Stimulated activated naive CD8-positive, alpha-beta T cell treated with anti-CD3 and anti-CD28 coated beads, Interleukin-15, Interleukin-2, amounts not matched to agents 100 ng/mL and 50 ng/mL, for 24 hours (primary cell): ENCODE results near the gene ADGRF3.
"Not testable (repeated sequence)": the region's sequence is repeated elsewhere in the genome, so short reads cannot be mapped to it uniquely, and the experiment has no call there.

ENCODE experiments used
- H3K27ac Mint-ChIP-seq: one replicate; pipeline ENCODE4 v1.8.0; 2021; ENCODE audit warnings: mild to moderate bottlenecking, mixed read lengths
- H3K27me3 Mint-ChIP-seq: one replicate; pipeline ENCODE4 v1.8.0; 2021; ENCODE audit warnings: mixed read lengths
- H3K36me3 Mint-ChIP-seq: one replicate; pipeline ENCODE4 v1.8.0; 2021; ENCODE audit warnings: low read depth, mixed read lengths
- H3K4me1 Mint-ChIP-seq: one replicate; pipeline ENCODE4 v1.8.0; 2021; ENCODE audit warnings: low read depth, mixed read lengths
- H3K4me3 Mint-ChIP-seq: one replicate; pipeline ENCODE4 v1.8.0; 2021; ENCODE audit warnings: mild to moderate bottlenecking, mixed read lengths
- H3K9me3 Mint-ChIP-seq: one replicate; pipeline ENCODE4 v1.8.0; 2021; ENCODE audit warnings: mixed read lengths

Gene ADGRF3

GRCh38 chr2:26316845-26317244 is 29.7 kb downstream of the ADGRF3 start:
- H3K36me3 Mint-ChIP-seq, result no peaks in the 10 kb centered on the region
- no peak overlapping the region for H3K4me3 Mint-ChIP-seq
- no peaks in the 10 kb centered on the region for H3K9me3 Mint-ChIP-seq
- H3K4me1 Mint-ChIP-seq, result no peaks in the 10 kb centered on the region
- no peaks in the 10 kb centered on the region for H3K27me3 Mint-ChIP-seq
- H3K27ac Mint-ChIP-seq, result no peak overlapping the region

- no peaks in the 10 kb centered on the region for H3K36me3 Mint-ChIP-seq
- no peak overlapping the region for H3K4me3 Mint-ChIP-seq
- no peak overlapping the region for H3K27ac Mint-ChIP-seq
- no peaks in the 10 kb centered on the region for H3K4me1 Mint-ChIP-seq
- H3K9me3 Mint-ChIP-seq, result no peaks in the 10 kb centered on the region
- H3K27me3 Mint-ChIP-seq, result no peaks in the 10 kb centered on the region
Observed at GRCh38 chr2:26316041-26316440, 30.5 kb downstream of the ADGRF3 start.

GRCh38 chr2:26314243-26314642 is 32.3 kb downstream of the ADGRF3 start:
- H3K4me3 Mint-ChIP-seq, result no peak overlapping the region
- H3K27me3 Mint-ChIP-seq, result no peaks in the 10 kb centered on the region
- no peaks in the 10 kb centered on the region for H3K9me3 Mint-ChIP-seq
- H3K36me3 Mint-ChIP-seq, result no peaks in the 10 kb centered on the region
- H3K4me1 Mint-ChIP-seq, result no peaks in the 10 kb centered on the region
- no peak overlapping the region for H3K27ac Mint-ChIP-seq

DNA sequence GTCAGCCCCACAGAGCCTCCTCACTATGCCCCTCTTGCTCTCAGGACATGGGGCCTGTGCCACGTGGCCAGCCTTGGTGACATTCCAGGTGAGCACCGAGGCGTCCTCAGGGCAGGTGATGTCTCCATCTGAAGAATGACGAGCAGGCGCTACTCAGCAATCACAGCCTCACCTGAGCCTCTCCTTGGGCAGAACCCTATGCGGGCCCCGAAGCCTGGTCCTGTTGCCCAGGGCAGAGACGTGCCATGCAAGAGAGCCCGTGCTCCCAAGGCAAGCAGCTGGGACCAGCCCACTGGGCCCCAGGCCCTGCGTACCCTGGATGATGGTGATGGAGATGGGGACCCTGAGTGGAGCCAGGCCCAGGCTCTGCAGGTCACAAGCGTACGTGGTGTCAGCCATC is 33.1 kb downstream of the ADGRF3 start:
- H3K27me3 Mint-ChIP-seq, result no peaks in the 10 kb centered on the region
- no peaks in the 10 kb centered on the region for H3K9me3 Mint-ChIP-seq
- H3K4me1 Mint-ChIP-seq, result no peaks in the 10 kb centered on the region
- no peak overlapping the region for H3K4me3 Mint-ChIP-seq
- no peaks in the 10 kb centered on the region for H3K36me3 Mint-ChIP-seq
- no peak overlapping the region for H3K27ac Mint-ChIP-seq

- Mint-ChIP-seq H3K27me3 (no peaks in the 10 kb centered on the region), H3K36me3 (no peaks in the 10 kb centered on the region), H3K4me3 (no peak overlapping the region), H3K9me3 (no peaks in the 10 kb centered on the region), H3K27ac (no peak overlapping the region), H3K4me1 (no peaks in the 10 kb centered on the region)
Observed at GRCh38 chr2:26312471-26312870, 34.1 kb downstream of the ADGRF3 start.

GRCh38 chr2:26309921-26310320 is 36.7 kb downstream of the ADGRF3 start:
- no peak overlapping the region for H3K4me3 Mint-ChIP-seq
- H3K9me3 Mint-ChIP-seq, result no peaks in the 10 kb centered on the region
- no peaks in the 10 kb centered on the region for H3K4me1 Mint-ChIP-seq
- H3K36me3 Mint-ChIP-seq, result no peaks in the 10 kb centered on the region
- H3K27me3 Mint-ChIP-seq, result no peaks in the 10 kb centered on the region
- H3K27ac Mint-ChIP-seq, result no peak overlapping the region

- H3K27me3 Mint-ChIP-seq, result no peaks in the 10 kb centered on the region
- H3K27ac Mint-ChIP-seq, result no peak overlapping the region
- no peak overlapping the region for H3K4me3 Mint-ChIP-seq
- peaks cover 5% of the 10 kb centered on the region for H3K36me3 Mint-ChIP-seq
- H3K9me3 Mint-ChIP-seq, result no peaks in the 10 kb centered on the region
- no peaks in the 10 kb centered on the region for H3K4me1 Mint-ChIP-seq
Observed at GRCh38 chr2:26305540-26305939, 41.0 kb downstream of the ADGRF3 start.

DNA sequence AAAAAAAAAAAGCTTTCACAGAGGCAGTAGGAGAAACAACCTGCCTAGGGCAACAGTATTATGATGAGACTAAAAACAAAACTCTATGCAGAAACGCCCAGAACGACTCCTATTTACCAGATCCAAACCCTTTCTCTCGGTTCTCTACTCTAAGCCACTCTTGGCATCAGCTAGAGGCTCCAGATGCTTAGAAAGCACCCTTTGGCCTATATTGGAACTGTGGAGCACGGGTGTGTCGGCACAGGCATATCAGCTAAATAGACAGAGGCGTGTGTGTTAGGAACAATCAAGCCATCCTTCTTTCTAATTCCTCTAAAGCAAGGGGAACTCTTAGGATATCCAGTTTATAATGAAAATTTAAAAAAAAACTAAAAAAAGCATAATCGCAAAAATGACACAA is 41.5 kb downstream of the ADGRF3 start:
- not testable (repeated sequence) for H3K4me1 Mint-ChIP-seq, H3K27ac Mint-ChIP-seq, H3K27me3 Mint-ChIP-seq, H3K36me3 Mint-ChIP-seq, H3K4me3 Mint-ChIP-seq, H3K9me3 Mint-ChIP-seq

DNA sequence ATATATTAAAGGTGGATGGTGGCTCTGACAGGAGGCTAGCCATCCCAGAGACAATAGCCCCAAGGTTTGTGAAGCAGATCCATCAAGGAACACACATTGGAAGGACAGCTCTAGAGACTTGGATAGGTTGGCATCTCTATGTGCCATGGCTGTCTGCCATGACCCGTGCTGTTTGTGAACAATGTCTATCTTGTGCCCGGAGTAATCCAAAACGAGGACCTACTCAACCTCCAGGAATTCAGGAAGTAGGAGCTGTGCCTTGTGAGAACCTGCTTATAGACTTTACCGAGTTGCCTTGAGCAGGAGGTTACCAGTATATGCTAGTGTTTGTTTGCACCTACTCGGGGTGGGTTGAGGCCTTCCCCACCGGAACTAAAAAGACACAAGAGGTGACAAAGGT is 43.7 kb downstream of the ADGRF3 start:
- Mint-ChIP-seq H3K4me1 (no peaks in the 10 kb centered on the region), H3K27ac (no peak overlapping the region), H3K9me3 (no peaks in the 10 kb centered on the region), H3K36me3 (peaks cover 5% of the 10 kb centered on the region), H3K4me3 (no peak overlapping the region), H3K27me3 (no peaks in the 10 kb centered on the region)

DNA sequence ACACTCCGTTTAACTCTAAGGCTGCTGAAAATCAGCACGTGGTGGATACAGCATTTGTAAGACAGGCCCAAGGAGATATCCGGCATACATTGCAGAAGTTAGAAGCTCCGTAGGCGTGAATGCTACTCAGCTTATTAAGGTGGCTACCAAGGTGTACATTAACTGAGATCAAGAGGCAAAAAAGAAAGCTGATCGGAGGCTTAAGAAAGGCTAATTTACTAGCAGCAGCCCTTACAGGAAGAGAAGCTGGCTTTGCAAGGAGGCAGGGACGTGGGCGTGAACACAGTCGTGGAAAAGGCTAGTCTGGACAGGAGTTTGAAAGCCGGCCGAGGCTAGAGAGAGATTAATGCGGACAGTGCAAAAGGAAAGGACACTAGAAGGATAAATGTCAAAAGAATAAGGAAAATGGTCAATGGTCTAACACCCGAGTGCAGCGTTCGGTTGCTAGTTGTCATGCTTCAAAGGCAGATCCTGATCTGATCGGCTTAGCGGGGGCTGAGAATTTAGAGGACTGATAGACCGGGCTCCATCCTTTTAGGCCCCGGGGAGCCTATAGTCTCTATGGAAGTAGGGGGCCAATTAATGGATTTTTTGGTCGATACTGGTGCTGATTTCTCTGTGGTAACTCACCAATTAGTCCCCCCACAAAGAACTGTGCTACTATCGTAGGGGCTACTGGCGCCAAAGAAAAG is 46.2 kb downstream of the ADGRF3 start:
- no peaks in the 10 kb centered on the region for H3K27me3 Mint-ChIP-seq
- no peak overlapping the region for H3K4me3 Mint-ChIP-seq
- H3K27ac Mint-ChIP-seq, result no peak overlapping the region
- peaks cover 5% of the 10 kb centered on the region for H3K36me3 Mint-ChIP-seq
- H3K4me1 Mint-ChIP-seq, result no peaks in the 10 kb centered on the region
- H3K9me3 Mint-ChIP-seq, result no peaks in the 10 kb centered on the region

DNA sequence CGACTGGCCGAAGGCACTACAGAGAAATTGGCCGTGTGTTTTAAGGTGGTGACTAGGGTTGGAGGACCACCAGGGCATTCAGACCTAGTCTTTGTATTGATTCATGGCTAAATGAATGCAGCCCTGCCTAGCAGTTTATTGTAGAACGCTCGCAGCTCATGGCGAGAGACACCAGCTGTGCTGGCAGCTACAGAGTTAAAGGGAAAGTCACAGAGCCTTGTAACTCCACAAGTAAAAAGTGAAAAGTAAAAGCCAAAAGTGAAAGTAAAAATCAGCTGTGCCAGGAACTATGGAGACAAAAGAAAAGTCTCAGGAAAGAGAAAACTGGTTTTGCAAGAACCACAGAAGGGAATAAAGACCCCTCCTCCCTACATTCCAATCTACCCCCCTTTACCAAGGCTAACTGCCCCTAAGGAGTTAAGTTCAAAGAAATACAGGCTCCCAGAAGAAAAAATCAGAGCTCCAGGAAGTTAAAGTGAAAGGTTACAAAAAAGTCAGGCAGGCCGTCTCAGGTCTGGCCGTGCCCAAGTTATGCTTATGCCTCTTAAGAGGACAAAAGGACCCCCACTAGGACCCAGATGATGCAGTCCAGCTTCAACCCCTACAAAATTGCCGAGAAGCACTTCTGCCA is 47.0 kb downstream of the ADGRF3 start:
- Mint-ChIP-seq H3K27me3 (no peaks in the 10 kb centered on the region), H3K4me3 (no peak overlapping the region), H3K4me1 (no peaks in the 10 kb centered on the region), H3K36me3 (peaks cover 5% of the 10 kb centered on the region), H3K9me3 (no peaks in the 10 kb centered on the region), H3K27ac (no peak overlapping the region)

- no peaks in the 10 kb centered on the region for H3K9me3 Mint-ChIP-seq
- no peak overlapping the region for H3K27ac Mint-ChIP-seq
- no peaks in the 10 kb centered on the region for H3K36me3 Mint-ChIP-seq
- H3K4me3 Mint-ChIP-seq, result no peak overlapping the region
- H3K27me3 Mint-ChIP-seq, result no peaks in the 10 kb centered on the region
- no peaks in the 10 kb centered on the region for H3K4me1 Mint-ChIP-seq
Observed at GRCh38 chr2:26298638-26299393, 47.8 kb downstream of the ADGRF3 start.

- Mint-ChIP-seq H3K9me3 (no peaks in the 10 kb centered on the region), H3K27me3 (no peaks in the 10 kb centered on the region), H3K36me3 (no peaks in the 10 kb centered on the region), H3K27ac (no peak overlapping the region), H3K4me3 (no peak overlapping the region), H3K4me1 (no peaks in the 10 kb centered on the region)
Observed at GRCh38 chr2:26298286-26298637, 48.3 kb downstream of the ADGRF3 start.

DNA sequence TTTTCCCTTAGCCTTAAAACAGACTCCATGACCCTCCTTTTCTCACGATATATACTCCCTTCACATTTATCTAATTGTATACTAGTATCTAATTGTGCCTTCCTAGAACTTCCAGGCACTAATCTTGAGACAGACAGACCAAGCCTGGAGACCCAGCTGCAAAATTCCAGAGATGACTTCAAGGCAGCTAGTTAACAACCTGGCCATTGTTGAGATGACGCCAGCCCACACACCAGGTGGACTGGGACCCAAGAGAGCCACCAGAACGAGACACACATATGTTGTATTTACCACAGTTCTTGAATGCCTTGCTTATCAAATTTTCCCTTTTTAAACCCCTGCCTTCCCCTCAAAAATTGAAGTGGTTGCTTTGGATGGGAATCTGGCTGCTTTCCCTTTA is 49.5 kb downstream of the ADGRF3 start:
- Mint-ChIP-seq H3K27me3 (no peaks in the 10 kb centered on the region), H3K4me1 (peaks cover 7% of the 10 kb centered on the region), H3K9me3 (no peaks in the 10 kb centered on the region), H3K4me3 (no peak overlapping the region), H3K27ac (no peak overlapping the region), H3K36me3 (no peaks in the 10 kb centered on the region)

GRCh38 chr2:26295511-26295910 is 51.1 kb downstream of the ADGRF3 start:
- Mint-ChIP-seq H3K36me3 (no peaks in the 10 kb centered on the region), H3K4me1 (peaks cover 7% of the 10 kb centered on the region), H3K4me3 (no peak overlapping the region), H3K27me3 (no peaks in the 10 kb centered on the region), H3K27ac (no peak overlapping the region), H3K9me3 (no peaks in the 10 kb centered on the region)
